ENCODE results near the gene SYT13.

DNA sequence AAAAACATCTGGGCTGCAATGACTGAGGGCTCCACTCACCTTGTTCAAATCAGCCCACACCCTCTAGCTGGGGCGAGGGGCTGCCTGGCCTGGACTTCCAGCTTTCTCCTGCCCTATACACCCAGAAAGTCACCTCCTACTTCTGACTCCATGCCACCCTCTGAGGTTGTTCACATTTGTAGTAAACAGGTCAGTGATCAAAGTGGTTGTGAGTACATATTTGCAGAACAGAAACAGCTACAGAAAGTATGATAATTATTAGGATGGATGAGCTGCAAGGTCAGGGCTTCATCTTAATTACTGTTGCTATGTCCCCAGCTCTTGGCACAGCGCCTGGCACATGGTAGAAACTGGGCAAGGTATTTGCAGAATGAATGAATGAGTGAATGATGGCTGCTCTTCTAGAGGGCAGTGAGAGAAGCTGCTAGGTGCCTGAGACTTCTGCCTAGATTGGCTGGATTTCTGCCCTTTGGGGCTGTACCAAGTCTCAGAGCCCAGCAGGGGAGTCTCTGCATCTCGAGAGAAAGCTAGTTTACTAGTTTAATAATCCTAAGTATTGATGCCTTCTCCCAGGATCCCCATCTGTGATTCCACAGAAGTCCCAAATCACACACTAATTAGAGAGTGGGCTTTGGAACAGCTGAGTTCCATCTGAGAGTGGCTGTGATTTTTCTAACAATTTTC, 36.0 kb downstream of the SYT13 start:
- TF ChIP-seq, protein P1, sequence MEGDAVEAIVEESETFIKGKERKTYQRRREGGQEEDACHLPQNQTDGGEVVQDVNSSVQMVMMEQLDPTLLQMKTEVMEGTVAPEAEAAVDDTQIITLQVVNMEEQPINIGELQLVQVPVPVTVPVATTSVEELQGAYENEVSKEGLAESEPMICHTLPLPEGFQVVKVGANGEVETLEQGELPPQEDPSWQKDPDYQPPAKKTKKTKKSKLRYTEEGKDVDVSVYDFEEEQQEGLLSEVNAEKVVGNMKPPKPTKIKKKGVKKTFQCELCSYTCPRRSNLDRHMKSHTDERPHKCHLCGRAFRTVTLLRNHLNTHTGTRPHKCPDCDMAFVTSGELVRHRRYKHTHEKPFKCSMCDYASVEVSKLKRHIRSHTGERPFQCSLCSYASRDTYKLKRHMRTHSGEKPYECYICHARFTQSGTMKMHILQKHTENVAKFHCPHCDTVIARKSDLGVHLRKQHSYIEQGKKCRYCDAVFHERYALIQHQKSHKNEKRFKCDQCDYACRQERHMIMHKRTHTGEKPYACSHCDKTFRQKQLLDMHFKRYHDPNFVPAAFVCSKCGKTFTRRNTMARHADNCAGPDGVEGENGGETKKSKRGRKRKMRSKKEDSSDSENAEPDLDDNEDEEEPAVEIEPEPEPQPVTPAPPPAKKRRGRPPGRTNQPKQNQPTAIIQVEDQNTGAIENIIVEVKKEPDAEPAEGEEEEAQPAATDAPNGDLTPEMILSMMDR (IDR thresholded peaks at IDR 0.05; ENCODE audit: low read length): no peak
- no peak for TF ChIP-seq EZH2 (IDR thresholded peaks at IDR 0.05; ENCODE audit: borderline replicate concordance, low read length)

All from OCI-LY1 (cell line).